ENCODE results near the gene LRRC74A. TPM values are rescaled to one million over a fixed set of nuclear protein-coding genes. Genes with fewer than 3 reads are reported as not detected.

Gene LRRC74A
- polyA plus RNA-seq, 5 donors = 0.12 to 0.33 (median 0.22) TPM

GRCh38 chr14:76846331-76847047 is 20.3 kb downstream of the LRRC74A start:
- no peak for DNase-seq

- DNase-seq = no peak
These were observed 22.7 kb downstream of the LRRC74A start for GRCh38 chr14:76848879-76849278.

GRCh38 chr14:76855066-76855465 is 28.9 kb downstream of the LRRC74A start:
- DNase-seq = no peak

GRCh38 chr14:76856769-76857168 is 30.6 kb downstream of the LRRC74A start:
- no peak for DNase-seq

- DNase-seq = no peak
These were observed 35.5 kb downstream of the LRRC74A start for GRCh38 chr14:76861574-76862255.

GRCh38 chr14:76862546-76863282 is 36.5 kb downstream of the LRRC74A start:
- no peak for DNase-seq

- peak; percentile 59 to 63 for DNase-seq
These were observed 37.7 kb downstream of the LRRC74A start for GRCh38 chr14:76863724-76864407.

- DNase-seq = no peak
These were observed 40.2 kb downstream of the LRRC74A start for GRCh38 chr14:76866456-76866855.

GRCh38 chr14:76867516-76868453 is 41.6 kb downstream of the LRRC74A start:
- no peak for DNase-seq

- no peak for DNase-seq
These were observed 42.4 kb downstream of the LRRC74A start for GRCh38 chr14:76868454-76869170.

- DNase-seq = no peak
These were observed 44.0 kb downstream of the LRRC74A start for GRCh38 chr14:76870166-76870565.

GRCh38 chr14:76872796-76873432 is 46.7 kb downstream of the LRRC74A start:
- DNase-seq = peak in 1 of 2 donors; percentile 45

- DNase-seq = no peak
These were observed 48.5 kb downstream of the LRRC74A start for GRCh38 chr14:76874734-76875133.

GRCh38 chr14:76876076-76876475 is 49.9 kb downstream of the LRRC74A start:
- peak in 1 of 2 donors; percentile 64 for DNase-seq

GRCh38 chr14:76877871-76878270 is 51.7 kb downstream of the LRRC74A start:
- no peak for DNase-seq

- no peak for DNase-seq
These were observed 54.2 kb downstream of the LRRC74A start for GRCh38 chr14:76880449-76880848.

GRCh38 chr14:76881348-76881747 is 55.1 kb downstream of the LRRC74A start:
- DNase-seq = no peak

- DNase-seq = peak; percentile 41 to 50
These were observed 56.4 kb downstream of the LRRC74A start for GRCh38 chr14:76882651-76883050.

- no peak for DNase-seq
These were observed 57.2 kb downstream of the LRRC74A start for GRCh38 chr14:76883447-76883846.

- no peak for DNase-seq
These were observed 58.2 kb downstream of the LRRC74A start for GRCh38 chr14:76884394-76884793.

Data from right lung (tissue), 5 donors.